ENCODE results near the gene SLC26A4. TPM values are rescaled to one million over a fixed set of nuclear protein-coding genes. Genes with fewer than 3 reads are reported as not detected.

Gene SLC26A4
- total RNA-seq, 1 experiment from 2014 or later, result 0.09 TPM

GRCh38 chr7:107666790-107667189 lies 6.2 kb downstream of the SLC26A4 start:
- DNase-seq, result no peak
- no TSS peak for BruUV-seq (replicated peaks)
- Mint-ChIP-seq H3K27ac (ENCODE audit: unreplicated experiment) (no peak overlapping the region), H3K36me3 (ENCODE audit: insufficient read depth, unreplicated experiment) (no peaks in the 10 kb centered on the region), H3K4me3 (ENCODE audit: low read depth, unreplicated experiment) (no peak overlapping the region), H3K4me1 (ENCODE audit: low read depth, unreplicated experiment) (no peaks in the 10 kb centered on the region), H3K27me3 (ENCODE audit: unreplicated experiment) (no peaks in the 10 kb centered on the region), H3K9me3 (ENCODE audit: low read depth, unreplicated experiment) (no peaks in the 10 kb centered on the region)
- CTCF ChIA-PET, result no interaction called here
- TF ChIP-seq CTCF (IDR thresholded peaks at IDR 0.05; ENCODE audit: unreplicated experiment), result no peak
- intact Hi-C loops (cut with micrococcal nuclease; ENCODE audit: unreplicated experiment), result no loop called here

- DNase-seq, result no peak
- Mint-ChIP-seq H3K9me3 (ENCODE audit: low read depth, unreplicated experiment) (no peaks in the 10 kb centered on the region), H3K27ac (ENCODE audit: unreplicated experiment) (no peak overlapping the region), H3K36me3 (ENCODE audit: insufficient read depth, unreplicated experiment) (no peaks in the 10 kb centered on the region), H3K4me3 (ENCODE audit: low read depth, unreplicated experiment) (no peak overlapping the region), H3K27me3 (ENCODE audit: unreplicated experiment) (no peaks in the 10 kb centered on the region), H3K4me1 (ENCODE audit: low read depth, unreplicated experiment) (no peaks in the 10 kb centered on the region)
- BruUV-seq (replicated peaks), result no TSS peak
- TF ChIP-seq CTCF (IDR thresholded peaks at IDR 0.05; ENCODE audit: unreplicated experiment), result no peak
- intact Hi-C loops (cut with micrococcal nuclease; ENCODE audit: unreplicated experiment), result no loop called here
- CTCF ChIA-PET, result no interaction called here
Measured at GRCh38 chr7:107667341-107667740, 6.7 kb downstream of the SLC26A4 start.

GRCh38 chr7:107668296-107668695 lies 7.7 kb downstream of the SLC26A4 start:
- H3K9me3 Mint-ChIP-seq (ENCODE audit: low read depth, unreplicated experiment), result no peaks in the 10 kb centered on the region
- no TSS peak for BruUV-seq (replicated peaks)
- H3K27me3 Mint-ChIP-seq (ENCODE audit: unreplicated experiment), result no peaks in the 10 kb centered on the region
- H3K27ac Mint-ChIP-seq (ENCODE audit: unreplicated experiment), result no peak overlapping the region
- no peak for DNase-seq
- no peak for TF ChIP-seq CTCF (IDR thresholded peaks at IDR 0.05; ENCODE audit: unreplicated experiment)
- no peaks in the 10 kb centered on the region for H3K36me3 Mint-ChIP-seq (ENCODE audit: insufficient read depth, unreplicated experiment)
- no peak overlapping the region for H3K4me3 Mint-ChIP-seq (ENCODE audit: low read depth, unreplicated experiment)
- H3K4me1 Mint-ChIP-seq (ENCODE audit: low read depth, unreplicated experiment), result no peaks in the 10 kb centered on the region
- CTCF ChIA-PET, result no interaction called here
- intact Hi-C loops (cut with micrococcal nuclease; ENCODE audit: unreplicated experiment), result no loop called here

GRCh38 chr7:107672183-107672582 lies 11.6 kb downstream of the SLC26A4 start:
- BruUV-seq (replicated peaks), result no TSS peak

More at GRCh38 chr7:107672183-107672582, 11.6 kb downstream of the SLC26A4 start:
- Mint-ChIP-seq H3K4me3 (ENCODE audit: low read depth, unreplicated experiment) (no peak overlapping the region), H3K36me3 (ENCODE audit: insufficient read depth, unreplicated experiment) (no peaks in the 10 kb centered on the region), H3K4me1 (ENCODE audit: low read depth, unreplicated experiment) (no peaks in the 10 kb centered on the region), H3K27me3 (ENCODE audit: unreplicated experiment) (no peaks in the 10 kb centered on the region), H3K27ac (ENCODE audit: unreplicated experiment) (no peak overlapping the region), H3K9me3 (ENCODE audit: low read depth, unreplicated experiment) (no peaks in the 10 kb centered on the region)
- DNase-seq, result no peak
- CTCF ChIA-PET, result no interaction called here
- TF ChIP-seq CTCF (IDR thresholded peaks at IDR 0.05; ENCODE audit: unreplicated experiment), result no peak
- intact Hi-C loops (cut with micrococcal nuclease; ENCODE audit: unreplicated experiment), result no loop called here

Data from Calu3 (cell line).